Activated T-helper 1 cell treated with anti-CD3 and anti-CD28 coated beads, Interleukin-12 subunit alpha, Interleukin-12 subunit beta, Interleukin-2, Interleukin-4 antibody, amounts not matched to agents 30 ng/mL and 10 ng/mL and 1 ng/mL, durations not matched to agents 14 hours and 24 hours and 36 hours (primary cell): ENCODE measurements around the gene C7. TPM values are rescaled to one million over a fixed set of nuclear protein-coding genes. Genes with fewer than 3 reads are reported as not detected.
"Not testable (repeated sequence)": the region's sequence is repeated elsewhere in the genome, so short reads cannot be mapped to it uniquely, and the experiment has no call there.

ENCODE experiments used
- DNase-seq: peaks from one replicate; pipeline ENCODE4 v3.0.0; 2021; ENCODE audit warnings: low spot score
- H3K27ac Mint-ChIP-seq: one replicate; pipeline ENCODE4 v1.8.0; 2021; ENCODE audit warnings: mild to moderate bottlenecking, mixed read lengths
- H3K27me3 Mint-ChIP-seq: one replicate; pipeline ENCODE4 v1.8.0; 2022; ENCODE audit warnings: mild to moderate bottlenecking, moderate library complexity, mixed read lengths; ENCODE audit not compliant: insufficient read depth
- H3K36me3 Mint-ChIP-seq: one replicate; pipeline ENCODE4 v1.8.0; 2021; ENCODE audit warnings: low read depth, mixed read lengths
- H3K4me1 Mint-ChIP-seq: one replicate; pipeline ENCODE4 v1.8.0; 2021; ENCODE audit warnings: low read depth, mixed read lengths
- H3K4me3 Mint-ChIP-seq: one replicate; pipeline ENCODE4 v1.8.0; 2021; ENCODE audit warnings: mild to moderate bottlenecking, moderate library complexity, mixed read lengths
- H3K9me3 Mint-ChIP-seq: one replicate; pipeline ENCODE4 v1.8.0; 2021; ENCODE audit warnings: mixed read lengths
- intact Hi-C: fragments of 100-400 bp; cut with micrococcal nuclease; formaldehyde crosslinking; loops from one replicate; pipeline ENCODE4 v1.15.1; 2024
- total RNA-seq: library from RNA; stranded (reverse); gene quantifications from 2 replicates; pipeline ENCODE4 v1.2.3, GENCODE V29; 2022

Gene C7
- total RNA-seq, 1 donor from 2014 or later, result not detected

DNA sequence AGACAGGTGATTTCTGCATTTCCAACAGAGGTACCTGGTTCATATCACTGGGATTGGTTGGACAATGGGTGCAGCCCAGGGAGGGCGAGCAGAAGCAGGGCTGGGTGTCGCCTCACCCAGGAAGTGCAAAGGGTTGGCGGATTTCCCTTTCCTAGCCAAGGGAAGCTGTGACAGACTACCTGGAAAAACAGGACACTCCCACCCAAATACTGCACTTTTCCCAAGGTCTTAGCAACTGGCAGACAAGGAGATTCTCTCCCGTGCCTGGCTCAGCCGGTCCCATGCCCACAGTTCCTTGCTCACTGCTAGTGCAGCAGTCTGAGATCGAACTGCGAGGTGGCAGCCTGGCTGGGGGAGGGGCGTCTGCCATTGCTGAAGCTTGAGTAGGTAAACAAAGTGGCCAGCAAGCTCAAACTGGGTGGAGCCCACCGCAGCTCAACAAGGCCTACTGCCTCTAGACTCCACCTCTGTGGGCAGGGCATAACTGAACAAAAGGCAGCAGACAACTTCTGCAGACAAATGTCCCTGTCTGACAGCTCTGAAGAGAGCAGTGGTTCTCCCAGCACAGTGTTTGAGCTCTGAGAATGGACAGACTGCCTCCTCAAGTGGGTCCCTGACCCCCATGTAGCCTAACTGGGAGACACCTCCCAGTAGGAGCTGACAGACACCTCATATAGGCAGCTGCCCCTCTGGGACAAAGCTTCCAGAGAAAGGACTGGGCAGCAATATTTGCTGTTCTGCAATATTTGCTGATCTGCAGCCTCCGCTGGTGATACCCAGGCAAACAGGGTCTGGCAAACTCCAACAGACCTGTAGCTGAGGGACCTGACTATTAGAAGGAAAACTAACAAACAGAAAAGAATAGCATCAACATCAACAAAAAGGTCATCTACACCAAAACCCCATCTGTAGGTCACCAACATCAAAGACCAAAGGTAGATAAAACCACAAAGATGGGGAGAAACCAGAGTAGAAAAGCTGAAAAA lies 13.6 kb upstream of the C7 start:
- H3K4me1 Mint-ChIP-seq, DNase-seq, intact Hi-C loops, H3K27me3 Mint-ChIP-seq, H3K9me3 Mint-ChIP-seq, H3K36me3 Mint-ChIP-seq, H3K4me3 Mint-ChIP-seq, H3K27ac Mint-ChIP-seq: not testable (repeated sequence)

DNA sequence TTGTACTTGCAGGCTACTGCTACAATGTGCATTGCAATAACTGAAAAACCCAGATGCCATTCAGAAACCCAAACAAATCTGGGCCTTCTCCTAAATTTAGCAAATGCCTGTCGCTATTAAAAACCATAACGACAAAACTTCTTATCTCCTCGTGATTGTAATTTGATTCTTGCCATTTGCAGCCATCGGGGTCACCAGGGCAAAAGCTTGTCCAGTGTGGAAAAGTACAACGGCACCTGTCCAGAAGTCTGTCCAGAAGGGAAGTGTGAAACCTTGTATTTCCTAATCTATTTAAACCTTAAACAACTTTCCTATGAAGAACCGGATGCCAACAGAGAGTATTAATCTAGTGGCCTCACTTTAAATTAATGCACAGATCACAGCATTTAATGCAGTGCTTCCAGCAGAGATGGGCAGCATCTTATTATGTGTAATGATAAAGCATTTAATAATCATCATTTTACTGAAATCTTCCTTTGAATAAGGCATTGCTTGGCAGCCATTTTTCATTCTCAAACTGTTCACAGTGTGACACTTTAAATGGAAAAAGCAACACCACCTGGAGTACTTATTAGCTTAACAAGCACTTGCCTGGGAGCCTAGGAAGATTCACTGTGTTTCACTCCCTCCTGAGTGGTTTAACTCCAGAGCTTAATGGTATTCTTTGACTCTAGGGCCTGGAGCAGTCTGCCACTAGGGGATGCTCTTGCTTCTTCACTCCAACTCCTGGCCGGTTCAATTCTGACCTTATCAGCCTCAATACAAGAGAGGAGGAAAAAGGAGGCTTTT lies 4.9 kb upstream of the C7 start:
- H3K36me3 Mint-ChIP-seq, result no peaks in the 10 kb centered on the region
- no peak overlapping the region for H3K4me3 Mint-ChIP-seq
- H3K27ac Mint-ChIP-seq, result no peak overlapping the region
- H3K9me3 Mint-ChIP-seq, result no peaks in the 10 kb centered on the region
- H3K27me3 Mint-ChIP-seq, result peaks cover 6% of the 10 kb centered on the region
- intact Hi-C loops, result loop anchor here (2.0 kb wide), 1 partner anchor 938 kb away; no protein-coding TSS in a partner anchor
- no peaks in the 10 kb centered on the region for H3K4me1 Mint-ChIP-seq
- no peak for DNase-seq

DNA sequence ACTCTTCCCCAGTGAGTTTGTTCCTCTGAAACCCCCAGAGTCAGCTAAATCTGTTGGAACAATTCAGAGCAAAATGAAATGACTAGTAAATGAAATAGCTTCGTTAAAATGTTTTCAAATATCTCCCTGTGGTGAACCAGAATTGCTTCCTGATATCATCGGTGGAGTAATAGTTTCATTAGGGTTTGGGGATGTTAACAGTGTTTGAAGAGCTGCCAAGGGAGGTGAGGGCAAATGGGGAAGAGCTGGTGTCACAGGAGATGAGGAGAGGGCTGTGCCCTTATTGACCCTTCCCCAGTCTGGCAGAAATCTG lies 4.3 kb upstream of the C7 start:
- H3K27ac Mint-ChIP-seq, result no peak overlapping the region
- H3K27me3 Mint-ChIP-seq, result peaks cover 9% of the 10 kb centered on the region
- DNase-seq, result no peak
- H3K4me1 Mint-ChIP-seq, result no peaks in the 10 kb centered on the region
- no peak overlapping the region for H3K4me3 Mint-ChIP-seq
- intact Hi-C loops, result loop anchor here (2.0 kb wide), 1 partner anchor 938 kb away; no protein-coding TSS in a partner anchor
- H3K36me3 Mint-ChIP-seq, result no peaks in the 10 kb centered on the region
- H3K9me3 Mint-ChIP-seq, result no peaks in the 10 kb centered on the region

DNA sequence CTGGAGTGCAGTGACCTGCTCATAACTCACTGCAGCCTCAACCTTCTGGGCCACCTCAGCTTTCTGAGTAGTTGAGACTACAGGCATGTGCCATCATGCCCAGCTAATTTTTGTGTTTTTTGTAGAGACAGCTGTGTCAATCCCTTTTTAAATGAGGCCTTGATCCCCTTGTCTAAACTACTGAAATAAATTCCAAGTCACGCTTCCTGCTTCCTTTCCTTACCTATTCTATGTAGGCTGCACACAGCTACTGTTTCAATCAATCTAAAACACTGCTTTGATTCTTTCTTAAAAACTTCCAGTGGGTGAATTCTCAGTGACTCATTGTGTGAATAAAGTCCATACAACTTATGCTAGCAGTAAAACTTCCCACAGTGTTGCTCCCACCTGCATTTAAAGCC lies 2.9 kb upstream of the C7 start:
- intact Hi-C loops, result no loop called here
- Mint-ChIP-seq H3K4me1 (no peaks in the 10 kb centered on the region), H3K27me3 (peaks cover 9% of the 10 kb centered on the region), H3K9me3 (no peaks in the 10 kb centered on the region), H3K27ac (no peak overlapping the region), H3K4me3 (no peak overlapping the region), H3K36me3 (no peaks in the 10 kb centered on the region)
- DNase-seq, result no peak

DNA sequence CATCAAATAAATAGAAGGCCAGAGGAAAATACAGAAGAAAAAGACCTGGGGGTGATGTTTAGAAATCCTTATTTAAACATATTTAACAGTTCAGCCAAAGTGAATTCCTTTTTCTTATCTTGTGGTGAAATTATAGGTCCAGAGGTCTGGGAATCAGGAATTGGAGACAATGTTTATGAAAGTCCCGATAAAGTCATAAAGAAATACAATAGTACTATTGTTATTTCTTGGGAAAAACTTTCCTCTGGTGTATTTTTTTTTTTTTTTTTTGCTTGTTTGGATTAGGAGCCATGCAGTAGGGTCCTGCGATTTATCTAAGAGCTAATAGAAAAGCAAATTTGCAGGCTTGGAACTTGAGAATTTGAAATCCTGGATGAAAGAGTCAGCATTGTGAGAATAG lies 426 bp downstream of the C7 start:
- Mint-ChIP-seq H3K4me1 (no peaks in the 10 kb centered on the region), H3K27ac (no peak overlapping the region), H3K9me3 (no peaks in the 10 kb centered on the region), H3K27me3 (peaks cover 10% of the 10 kb centered on the region), H3K36me3 (no peaks in the 10 kb centered on the region), H3K4me3 (no peak overlapping the region)
- intact Hi-C loops, result no loop called here
- DNase-seq, result no peak

DNA sequence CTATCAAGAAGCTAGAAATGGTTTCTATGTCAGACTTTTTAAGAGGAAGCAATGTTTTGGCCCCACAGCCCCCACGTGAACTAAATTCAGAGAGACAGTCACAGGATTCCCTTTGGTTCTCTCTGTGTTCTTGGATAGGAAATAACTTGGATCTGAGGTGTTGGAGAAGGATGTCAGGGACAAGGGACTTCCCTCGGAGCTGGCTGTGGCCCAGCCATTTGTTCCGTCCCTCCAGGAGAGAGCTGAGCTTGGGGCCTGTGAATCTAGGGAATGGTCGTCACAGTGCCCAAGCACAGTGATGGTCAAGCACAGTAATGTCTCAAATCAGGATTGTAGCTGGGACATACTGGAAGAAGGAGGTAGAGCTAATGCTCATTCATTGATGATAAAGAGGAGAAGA lies 2.0 kb downstream of the C7 start:
- Mint-ChIP-seq H3K4me1 (no peaks in the 10 kb centered on the region), H3K27ac (no peak overlapping the region), H3K27me3 (peaks cover 11% of the 10 kb centered on the region), H3K36me3 (no peaks in the 10 kb centered on the region), H3K4me3 (no peak overlapping the region), H3K9me3 (no peaks in the 10 kb centered on the region)
- DNase-seq, result no peak
- intact Hi-C loops, result no loop called here

DNA sequence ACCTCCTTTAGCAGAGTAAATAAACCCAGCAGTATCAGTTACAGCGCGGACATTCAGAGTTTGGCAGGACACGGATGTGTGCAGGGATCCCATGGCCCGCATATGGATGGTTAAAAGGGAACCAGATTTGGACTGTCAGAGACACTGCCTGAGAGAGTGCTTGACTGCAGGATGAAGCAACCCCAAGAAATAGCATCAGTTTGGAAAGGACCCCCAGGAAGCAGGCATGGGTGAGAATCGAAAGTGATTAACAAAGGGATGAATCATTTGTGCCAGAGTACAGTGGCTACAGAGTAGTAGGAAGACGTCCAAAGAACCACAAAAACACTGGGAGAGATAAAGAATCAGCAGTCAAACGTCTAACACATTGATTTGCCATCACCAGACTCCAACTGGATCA lies 5.5 kb downstream of the C7 start:
- no peaks in the 10 kb centered on the region for H3K36me3 Mint-ChIP-seq
- H3K27me3 Mint-ChIP-seq, result peaks cover 11% of the 10 kb centered on the region
- H3K4me1 Mint-ChIP-seq, result no peaks in the 10 kb centered on the region
- intact Hi-C loops, result no loop called here
- no peak overlapping the region for H3K4me3 Mint-ChIP-seq
- no peak overlapping the region for H3K27ac Mint-ChIP-seq
- H3K9me3 Mint-ChIP-seq, result no peaks in the 10 kb centered on the region
- DNase-seq, result no peak

DNA sequence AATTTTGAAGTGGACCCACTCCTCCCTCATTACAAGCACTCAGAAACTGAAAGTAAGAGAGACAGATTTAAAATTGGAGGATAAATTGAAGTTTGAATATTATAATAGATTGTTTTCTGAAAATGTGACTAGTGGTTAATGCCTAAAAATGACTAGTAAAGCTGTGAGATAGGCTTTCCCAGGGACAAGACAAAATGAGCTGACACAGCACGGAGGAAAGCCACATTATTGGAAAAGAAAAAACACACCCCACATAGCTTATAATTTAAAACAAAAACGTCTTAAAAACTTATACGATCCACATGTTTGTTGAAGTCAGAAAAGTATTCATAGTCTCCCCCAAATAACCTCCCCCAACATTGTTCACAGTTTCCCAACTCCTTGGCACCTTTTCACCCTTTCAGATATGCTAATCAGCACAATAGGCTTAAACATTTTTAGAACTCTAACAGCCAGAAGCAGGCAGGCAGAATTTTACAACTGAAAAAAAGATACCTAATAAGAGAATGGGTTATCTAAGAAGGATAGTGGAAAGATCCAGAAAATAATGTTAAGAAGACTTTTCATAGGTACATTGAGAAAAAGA lies 6.1 kb downstream of the C7 start:
- Mint-ChIP-seq H3K27me3 (peaks cover 11% of the 10 kb centered on the region), H3K36me3 (no peaks in the 10 kb centered on the region), H3K9me3 (no peaks in the 10 kb centered on the region)

DNA sequence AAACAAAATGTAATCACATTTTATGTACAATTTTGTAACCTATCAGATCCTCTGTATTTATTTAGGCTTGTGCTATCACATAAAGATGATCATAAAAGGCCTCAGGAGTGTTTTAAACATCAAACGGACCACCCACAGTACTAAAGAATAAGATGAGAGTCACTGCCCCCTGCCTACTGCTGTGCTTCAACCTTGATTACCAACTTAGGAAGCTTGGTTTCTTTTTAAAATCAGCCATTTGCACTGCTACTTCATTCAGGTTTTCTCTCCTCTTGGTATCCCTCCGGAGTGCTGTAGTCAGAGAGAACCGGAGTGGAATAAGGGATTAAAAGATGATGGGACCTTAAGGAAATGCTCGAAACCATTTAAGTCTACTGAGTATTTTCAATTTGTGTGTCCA lies 6.9 kb downstream of the C7 start:
- Mint-ChIP-seq H3K36me3 (no peaks in the 10 kb centered on the region), H3K27me3 (peaks cover 11% of the 10 kb centered on the region), H3K27ac (no peak overlapping the region), H3K4me1 (no peaks in the 10 kb centered on the region), H3K9me3 (no peaks in the 10 kb centered on the region), H3K4me3 (no peak overlapping the region)
- intact Hi-C loops, result no loop called here
- no peak for DNase-seq

More for the DNA sequence above, 6.1 kb downstream of the C7 start:
- intact Hi-C loops, result no loop called here
- no peak overlapping the region for H3K27ac Mint-ChIP-seq
- H3K4me3 Mint-ChIP-seq, result no peak overlapping the region
- no peaks in the 10 kb centered on the region for H3K4me1 Mint-ChIP-seq
- no peak for DNase-seq

DNA sequence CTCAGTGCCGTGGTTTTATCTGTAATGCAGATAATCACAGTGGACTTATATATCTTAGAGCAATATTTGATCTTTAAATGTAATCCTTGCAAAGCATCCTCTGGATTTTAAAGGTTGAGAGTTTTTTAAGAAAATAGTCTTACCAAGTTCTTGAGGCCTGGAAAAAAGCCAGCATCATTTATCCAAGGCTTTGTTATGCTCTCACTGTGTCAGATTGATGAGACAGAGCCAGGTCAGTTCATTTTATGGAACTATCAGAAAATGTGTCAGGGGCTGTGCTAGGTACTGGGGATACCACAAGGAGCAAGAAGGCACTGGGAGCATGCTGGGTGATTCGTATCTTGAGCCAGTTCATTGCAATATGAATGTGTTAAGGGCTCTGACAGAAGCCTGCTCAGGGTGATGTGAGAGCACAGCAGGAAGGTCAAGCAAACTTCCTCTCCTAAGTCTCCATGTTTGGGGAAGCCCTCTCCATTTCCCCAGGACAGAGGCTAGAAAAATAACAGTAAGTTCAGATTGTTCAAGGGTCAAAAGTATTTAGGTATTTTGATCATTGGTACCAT lies 19.7 kb downstream of the C7 start:
- DNase-seq, result no peak
- H3K9me3 Mint-ChIP-seq, result peaks cover 9% of the 10 kb centered on the region
- H3K27ac Mint-ChIP-seq, result no peak overlapping the region
- no peaks in the 10 kb centered on the region for H3K4me1 Mint-ChIP-seq
- no peaks in the 10 kb centered on the region for H3K36me3 Mint-ChIP-seq
- no peak overlapping the region for H3K4me3 Mint-ChIP-seq
- intact Hi-C loops, result no loop called here
- peaks cover 4% of the 10 kb centered on the region for H3K27me3 Mint-ChIP-seq

DNA sequence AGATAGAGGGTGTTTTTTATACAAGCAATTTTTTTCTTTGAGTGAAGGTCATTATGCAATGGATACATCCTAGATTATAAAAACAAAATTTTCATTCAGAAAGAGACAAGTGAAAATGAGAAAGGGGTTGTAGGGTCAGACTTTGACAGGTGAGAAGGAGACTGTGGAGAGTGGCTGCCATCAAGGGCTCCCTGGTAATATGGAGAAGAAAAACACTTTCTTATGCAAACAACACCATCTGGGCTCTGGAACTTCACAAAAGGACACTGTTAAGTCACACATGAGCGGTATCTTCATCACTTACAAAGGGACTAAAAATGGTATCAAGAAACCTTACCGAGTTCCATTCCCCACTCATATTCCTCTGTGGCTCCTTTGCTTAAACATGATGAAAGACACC lies 23.5 kb downstream of the C7 start:
- H3K27ac Mint-ChIP-seq, result no peak overlapping the region
- intact Hi-C loops, result no loop called here
- no peaks in the 10 kb centered on the region for H3K9me3 Mint-ChIP-seq
- H3K36me3 Mint-ChIP-seq, result no peaks in the 10 kb centered on the region
- DNase-seq, result no peak
- no peaks in the 10 kb centered on the region for H3K4me1 Mint-ChIP-seq
- H3K27me3 Mint-ChIP-seq, result no peaks in the 10 kb centered on the region
- no peak overlapping the region for H3K4me3 Mint-ChIP-seq

DNA sequence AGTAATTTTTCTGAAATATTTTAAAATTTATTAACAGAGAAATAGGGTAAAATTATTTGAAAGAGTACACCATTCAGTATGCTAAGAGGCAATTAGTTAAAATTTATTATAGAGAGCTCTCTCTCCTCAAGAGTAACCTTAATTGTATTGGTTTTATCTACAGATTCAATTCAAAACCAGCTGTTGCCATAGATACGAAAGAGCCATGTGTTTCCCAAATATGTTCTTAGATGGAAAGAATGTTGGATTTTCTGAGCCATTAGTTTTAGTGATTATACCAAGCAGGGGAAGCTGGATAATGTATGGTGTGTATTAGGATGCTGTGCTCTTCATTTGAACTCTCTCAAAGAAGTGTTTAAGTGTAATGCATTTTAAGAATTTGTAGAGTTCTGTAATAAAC lies 27.8 kb downstream of the C7 start:
- Mint-ChIP-seq H3K9me3 (no peaks in the 10 kb centered on the region), H3K4me3 (no peak overlapping the region), H3K27ac (no peak overlapping the region), H3K36me3 (no peaks in the 10 kb centered on the region), H3K4me1 (no peaks in the 10 kb centered on the region), H3K27me3 (no peaks in the 10 kb centered on the region)
- no peak for DNase-seq
- intact Hi-C loops, result no loop called here

DNA sequence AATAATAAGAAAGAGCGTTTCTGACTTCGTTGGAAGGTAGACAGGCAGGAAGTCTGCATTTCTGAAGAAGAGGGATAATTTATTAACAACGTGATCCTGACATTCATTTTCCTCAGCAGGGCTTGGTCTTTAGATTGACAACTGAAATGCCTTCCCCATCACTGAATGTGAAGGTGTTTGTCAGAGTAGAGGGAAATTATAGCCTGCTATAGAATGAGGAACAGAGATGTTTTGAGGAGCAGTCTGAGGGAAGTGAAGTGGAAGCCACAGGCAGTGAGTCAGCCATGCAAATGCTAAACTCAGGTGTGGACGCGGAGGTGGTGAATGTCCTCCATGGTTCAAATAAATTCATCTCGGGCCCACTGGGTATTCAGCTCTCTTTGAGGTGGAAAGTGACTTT lies 30.5 kb downstream of the C7 start:
- H3K4me3 Mint-ChIP-seq, result no peak overlapping the region
- H3K4me1 Mint-ChIP-seq, result no peaks in the 10 kb centered on the region
- intact Hi-C loops, result no loop called here
- H3K27ac Mint-ChIP-seq, result no peak overlapping the region
- H3K36me3 Mint-ChIP-seq, result no peaks in the 10 kb centered on the region
- DNase-seq, result no peak
- H3K27me3 Mint-ChIP-seq, result no peaks in the 10 kb centered on the region
- H3K9me3 Mint-ChIP-seq, result no peaks in the 10 kb centered on the region
